IMR-90 (cell line): ENCODE results near the gene COL20A1. TPM values are rescaled to one million over a fixed set of nuclear protein-coding genes. Genes with fewer than 3 reads are reported as not detected.

Experiments
- ATAC-seq: fragments of 200-7000 bp; cut with Tn5 transposase; 2 replicates; pipeline ENCODE4 v1.9.1; 2020; ENCODE audit warnings: low read depth, mild to moderate bottlenecking, moderate library complexity
- BruUV-seq: library from RNA; stranded (reverse); fragments of 400-500 nt; replicated peaks from 2 replicates; lab custom pipeline; 2021; lab: Mats Ljungman, UMichigan
- CTCF ChIA-PET: fragments of 300-600 bp; formaldehyde crosslinking; extraction: SDS; loops from one replicate; lab custom pipeline; 2021; ENCODE audit warnings: antibody characterized with exemption; lab: Yijun Ruan, JAX
- POLR2A ChIA-PET: fragments of 300-600 bp; sonication (Branson Sonifier 250); formaldehyde crosslinking; loops from one replicate; lab custom pipeline; 2022; ENCODE audit warnings: antibody characterized with exemption; ENCODE audit not compliant: unreplicated experiment; lab: Charles Lee
- DNase-seq: peaks from one replicate; pipeline ENCODE4 v3.0.0; 2013
- H2AFZ ChIP-seq: replicated peaks from 2 replicates; pipeline ENCODE3; 2013; ENCODE audit warnings: low read length, mild to moderate bottlenecking; ENCODE audit not compliant: poor library complexity
- H2AK5ac ChIP-seq: 2 replicates; pipeline ENCODE4 v1.6.1; 2013; ENCODE audit warnings: low read depth, low read length, inconsistent platforms
- H2AK9ac ChIP-seq: replicated peaks from 2 replicates; pipeline ENCODE3; 2013; ENCODE audit warnings: mild to moderate bottlenecking, low read depth, low read length, moderate library complexity; ENCODE audit not compliant: poor library complexity
- H2BK120ac ChIP-seq: 2 replicates; pipeline ENCODE4 v1.6.1; 2013; ENCODE audit warnings: low read depth, low read length, inconsistent platforms
- H2BK15ac ChIP-seq: 3 replicates; pipeline ENCODE4 v1.6.1; 2013; ENCODE audit warnings: low read depth, low read length, inconsistent platforms
- H2BK20ac ChIP-seq: 2 replicates; pipeline ENCODE4 v1.6.1; 2013; ENCODE audit warnings: low read depth, mild to moderate bottlenecking, inconsistent platforms, low read length, moderate library complexity
- H2BK5ac ChIP-seq: 2 replicates; pipeline ENCODE4 v1.6.1; 2013; ENCODE audit warnings: mild to moderate bottlenecking, low read depth, low read length, inconsistent platforms; ENCODE audit not compliant: poor library complexity, severe bottlenecking
- H3K14ac ChIP-seq: replicated peaks from 2 replicates; pipeline ENCODE4 v1.6.1; 2013; ENCODE audit warnings: low read depth, low read length, inconsistent platforms
- H3K18ac ChIP-seq: 2 replicates; pipeline ENCODE4 v1.6.1; 2013; ENCODE audit warnings: low read depth, low read length, control low read depth
- H3K23ac ChIP-seq: 2 replicates; pipeline ENCODE4 v1.6.1; 2013; ENCODE audit warnings: low read depth, low read length, inconsistent platforms
- H3K27ac ChIP-seq: 2 replicates; pipeline ENCODE4 v1.5.1; 2013; ENCODE audit warnings: mild to moderate bottlenecking, control low read depth, low read length; ENCODE audit not compliant: insufficient read depth
- H3K27me3 ChIP-seq: 2 replicates; pipeline ENCODE4 v1.6.1; 2013; ENCODE audit warnings: low read length; ENCODE audit not compliant: control insufficient read depth, insufficient read depth
- H3K36me3 ChIP-seq: 2 replicates; pipeline ENCODE4 v1.6.1; 2013; ENCODE audit warnings: low read length, mixed read lengths; ENCODE audit not compliant: control insufficient read depth, insufficient read depth
- H3K4ac ChIP-seq: 2 replicates; pipeline ENCODE4 v1.6.1; 2013; ENCODE audit warnings: low read depth, low read length, inconsistent platforms
- H3K4me1 ChIP-seq: 2 replicates; pipeline ENCODE4 v1.6.1; 2013; ENCODE audit warnings: low read length, mixed read lengths; ENCODE audit not compliant: control insufficient read depth, insufficient read depth
- H3K4me2 ChIP-seq: 2 replicates; pipeline ENCODE4 v1.6.1; 2013; ENCODE audit warnings: low read depth, mild to moderate bottlenecking, control low read depth, low read length, moderate library complexity
- H3K4me3 ChIP-seq: 2 replicates; pipeline ENCODE4 v1.5.1; 2013; ENCODE audit warnings: low read depth, mild to moderate bottlenecking, control low read depth, low read length, moderate library complexity; ENCODE audit not compliant: insufficient read depth
- H3K56ac ChIP-seq: 2 replicates; pipeline ENCODE4 v1.6.1; 2013; ENCODE audit warnings: low read length, inconsistent platforms; ENCODE audit not compliant: insufficient read depth; ENCODE audit errors: extremely low read depth
- H3K79me1 ChIP-seq, 2 experiments: 2 replicates each; pipeline ENCODE4 v1.6.1; 2013; ENCODE audit warnings: low read length in 2 of 2, inconsistent platforms in 1 of 2, low read depth in 1 of 2
- H3K9ac ChIP-seq: 2 replicates; pipeline ENCODE4 v1.6.1; 2013; ENCODE audit warnings: low read depth, low read length, control low read depth
- H3K9me1 ChIP-seq: 2 replicates; pipeline ENCODE4 v1.6.1; 2013; ENCODE audit warnings: low read length, inconsistent platforms; ENCODE audit not compliant: insufficient read depth
- H3K9me3 ChIP-seq: 2 replicates; pipeline ENCODE4 v1.6.1; 2013; ENCODE audit warnings: low read length; ENCODE audit not compliant: control insufficient read depth, insufficient read depth
- H4K20me1 ChIP-seq: 2 replicates; pipeline ENCODE4 v1.6.1; 2013; ENCODE audit warnings: low read length, inconsistent platforms; ENCODE audit not compliant: insufficient read depth
- H4K5ac ChIP-seq: 2 replicates; pipeline ENCODE4 v1.6.1; 2013; ENCODE audit warnings: mild to moderate bottlenecking, low read depth, low read length, control low read depth
- H4K8ac ChIP-seq, 2 experiments: 2 replicates each; pipeline ENCODE4 v1.6.1; 2013; ENCODE audit warnings: low read depth in 2 of 2, low read length in 2 of 2, control low read depth in 1 of 2, inconsistent platforms in 1 of 2
- H4K91ac ChIP-seq: 2 replicates; pipeline ENCODE4 v1.6.1; 2013; ENCODE audit warnings: low read depth, low read length, inconsistent platforms; ENCODE audit not compliant: insufficient read depth
- BHLHE40 ChIP-seq: fragments of 150-350 bp; IDR thresholded peaks from 2 replicates; pipeline ENCODE4 v1.6.1; 2016; ENCODE audit warnings: mild to moderate bottlenecking, low read depth, low read length
- CHD1 ChIP-seq: IDR thresholded peaks from 2 replicates; pipeline ENCODE4 v1.6.1; 2012; ENCODE audit warnings: low read depth, low read length, improper control_type of control experiment
- CTCF ChIP-seq: conservative IDR thresholded peaks from 2 replicates; pipeline ENCODE4 v1.5.1; 2012; ENCODE audit warnings: mild to moderate bottlenecking, low read depth, low read length, improper control_type of control experiment
- ELK1 ChIP-seq: fragments of 150-350 bp; IDR thresholded peaks from 2 replicates; pipeline ENCODE4 v1.6.1; 2016; ENCODE audit warnings: low read depth, mild to moderate bottlenecking, low read length, moderate library complexity, borderline replicate concordance
- FOS ChIP-seq: fragments of 150-350 bp; IDR thresholded peaks from 2 replicates; pipeline ENCODE4 v1.6.1; 2016; ENCODE audit warnings: low read depth, low read length
- NFE2L2 ChIP-seq: fragments of 150-350 bp; IDR thresholded peaks from 2 replicates; pipeline ENCODE4 v1.6.1; 2016; ENCODE audit warnings: low read depth, mild to moderate bottlenecking, low read length
- POLR2A ChIP-seq: IDR thresholded peaks from 2 replicates; pipeline ENCODE4 v1.6.1; 2012; ENCODE audit warnings: mild to moderate bottlenecking, low read depth, low read length
- RAD21 ChIP-seq: IDR thresholded peaks from 2 replicates; pipeline ENCODE4 v1.6.1; 2012; ENCODE audit warnings: low read length, improper control_type of control experiment
- RCOR1 ChIP-seq: IDR thresholded peaks from 2 replicates; pipeline ENCODE4 v1.6.1; 2012; ENCODE audit warnings: mild to moderate bottlenecking, low read length, improper control_type of control experiment; ENCODE audit not compliant: insufficient replicate concordance
- SMC3 ChIP-seq: fragments of 150-350 bp; IDR thresholded peaks from 2 replicates; pipeline ENCODE4 v1.6.1; 2016; ENCODE audit warnings: low read depth, mild to moderate bottlenecking, antibody characterized with exemption, low read length, moderate library complexity
- WGBS, 2 experiments: methylation state at CpG; one replicate each; pipeline versions ENCODE4 v1.1.5 to v1.1.7; 2013; ENCODE audit warnings: missing lambda C conversion rate in 2 of 2; ENCODE audit not compliant: insufficient read length in 1 of 2; ENCODE audit errors: extremely low coverage in 2 of 2; 5-methylcytosine and 5-hydroxymethylcytosine counted together
- dilution Hi-C: fragments of 300-500 bp; cut with HindIII; formaldehyde crosslinking; loops from one replicate; pipeline ENCODE4 v1.14.3; 2018; ENCODE audit warnings: low sequenced_read_pairs; ENCODE audit not compliant: unreplicated experiment
- in situ Hi-C: fragments of 300-500 bp; cut with MboI; formaldehyde crosslinking; loops from 3 replicates; pipeline ENCODE4 v1.14.3; 2019; ENCODE audit warnings: low sequenced_read_pairs, inconsistent platforms, mixed read lengths
- intact Hi-C: fragments of 100-400 bp; cut with micrococcal nuclease; formaldehyde crosslinking; loops from 2 replicates; pipeline ENCODE4 v1.10.0; 2022
- polyA plus RNA-seq, 3 experiments: library from polyadenylated mRNA; depleted of rRNA; stranded (reverse); fragments of >200 nt; gene quantifications; 2 replicates each; pipeline ENCODE4 v1.2.3, GENCODE V29; 2012; ENCODE audit warnings: low replicate concordance in 1 of 3
- total RNA-seq: library from RNA; depleted of rRNA; stranded (reverse); fragments of >200 nt; gene quantifications from 2 replicates; pipeline ENCODE4 v1.2.3, GENCODE V29; 2012

COL20A1 gene
- total and polyA plus RNA-seq, 2 of the 4 experiments (the other 2 are of a cell fraction) = not detected

- no peaks in the 10 kb centered on the region for H3K79me1 ChIP-seq
- no peaks in the 10 kb centered on the region; the same call in 1 of the 2 replicates for H4K20me1 ChIP-seq
- H3K9me1 ChIP-seq = no peaks in the 10 kb centered on the region
- H3K56ac ChIP-seq = no peak overlapping the region
- no peak overlapping the region for H2AK5ac ChIP-seq
- dilution Hi-C loops = no loop called here
- intact Hi-C loops = no loop called here
- H3K4me2 ChIP-seq = no peak overlapping the region
- H3K23ac ChIP-seq = no peak overlapping the region
- no TSS peak for BruUV-seq
- H3K4me1 ChIP-seq = no peaks in the 10 kb centered on the region
- POLR2A ChIA-PET = no interaction called here
- ATAC-seq = no peak
- no peak for DNase-seq
- CTCF ChIA-PET = no interaction called here
- H2BK120ac ChIP-seq = no peak overlapping the region
- no peak overlapping the region for H3K4ac ChIP-seq
- no peak overlapping the region for H3K27ac ChIP-seq
- no peak overlapping the region for H3K9ac ChIP-seq
- no peak for TF ChIP-seq ELK1
- TF ChIP-seq CTCF = no peak
- TF ChIP-seq RAD21 = no peak
- no peak for TF ChIP-seq FOS
- no peak for TF ChIP-seq SMC3
- TF ChIP-seq NFE2L2 = no peak
- no peak for TF ChIP-seq RCOR1
- no peak for TF ChIP-seq CHD1
- TF ChIP-seq BHLHE40 = no peak
- no peak for TF ChIP-seq POLR2A
- in situ Hi-C loops = no loop called here
- no peak overlapping the region for H2BK15ac ChIP-seq
- no peak overlapping the region for H2AK9ac ChIP-seq
- 0 out of 2 replicates have a peak, but pooled peaks cover 1% of the 10 kb centered on the region for H3K9me3 ChIP-seq
- H2AFZ ChIP-seq = no peak overlapping the region
- no peak overlapping the region for H4K5ac ChIP-seq
- no peak overlapping the region for H2BK20ac ChIP-seq
- 81% methylated on average over 4 of the region's 11 CpGs; no CpG with 5 or more reads in 1 of the 2 experiments for WGBS, 2 experiments
- peaks cover 31% of the 10 kb centered on the region for H3K27me3 ChIP-seq
- no peak overlapping the region for H3K4me3 ChIP-seq
- no peak overlapping the region for H3K18ac ChIP-seq
- H3K14ac ChIP-seq = no peak overlapping the region
- H4K91ac ChIP-seq = no peak overlapping the region
- H4K8ac ChIP-seq = no peak overlapping the region
- no peaks in the 10 kb centered on the region for H3K36me3 ChIP-seq
- no peak overlapping the region for H2BK5ac ChIP-seq
Observed at GRCh38 chr20:63379296-63379695, 86.3 kb downstream of the COL20A1 start.
